LNCaP clone FGC (cell line): ENCODE data around the gene NDST1.

ENCODE experiments used
- DNase-seq: peaks from one replicate; pipeline ENCODE4 v3.0.0-alpha.2; 2011; ENCODE audit warnings: low read depth
- H3K4me3 ChIP-seq: 2 replicates; pipeline ENCODE4 v1.5.1; 2011; ENCODE audit warnings: mild to moderate bottlenecking, low read depth, low read length, control low read depth
- TF ChIP-seq, protein P1 (sequence below): IDR thresholded peaks from 2 replicates; pipeline ENCODE4 v1.5.1; 2012; ENCODE audit warnings: mild to moderate bottlenecking; ENCODE audit not compliant: control insufficient read depth, insufficient read depth; ENCODE audit errors: extremely low read depth

NDST1 gene

GRCh38 chr5:150484964-150485692, 22.8 kb upstream of the NDST1 start:
- no peak for DNase-seq
- peak overlapping the region; percentile 83 for H3K4me3 ChIP-seq
- TF ChIP-seq, protein P1, sequence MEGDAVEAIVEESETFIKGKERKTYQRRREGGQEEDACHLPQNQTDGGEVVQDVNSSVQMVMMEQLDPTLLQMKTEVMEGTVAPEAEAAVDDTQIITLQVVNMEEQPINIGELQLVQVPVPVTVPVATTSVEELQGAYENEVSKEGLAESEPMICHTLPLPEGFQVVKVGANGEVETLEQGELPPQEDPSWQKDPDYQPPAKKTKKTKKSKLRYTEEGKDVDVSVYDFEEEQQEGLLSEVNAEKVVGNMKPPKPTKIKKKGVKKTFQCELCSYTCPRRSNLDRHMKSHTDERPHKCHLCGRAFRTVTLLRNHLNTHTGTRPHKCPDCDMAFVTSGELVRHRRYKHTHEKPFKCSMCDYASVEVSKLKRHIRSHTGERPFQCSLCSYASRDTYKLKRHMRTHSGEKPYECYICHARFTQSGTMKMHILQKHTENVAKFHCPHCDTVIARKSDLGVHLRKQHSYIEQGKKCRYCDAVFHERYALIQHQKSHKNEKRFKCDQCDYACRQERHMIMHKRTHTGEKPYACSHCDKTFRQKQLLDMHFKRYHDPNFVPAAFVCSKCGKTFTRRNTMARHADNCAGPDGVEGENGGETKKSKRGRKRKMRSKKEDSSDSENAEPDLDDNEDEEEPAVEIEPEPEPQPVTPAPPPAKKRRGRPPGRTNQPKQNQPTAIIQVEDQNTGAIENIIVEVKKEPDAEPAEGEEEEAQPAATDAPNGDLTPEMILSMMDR: no peak

DNA sequence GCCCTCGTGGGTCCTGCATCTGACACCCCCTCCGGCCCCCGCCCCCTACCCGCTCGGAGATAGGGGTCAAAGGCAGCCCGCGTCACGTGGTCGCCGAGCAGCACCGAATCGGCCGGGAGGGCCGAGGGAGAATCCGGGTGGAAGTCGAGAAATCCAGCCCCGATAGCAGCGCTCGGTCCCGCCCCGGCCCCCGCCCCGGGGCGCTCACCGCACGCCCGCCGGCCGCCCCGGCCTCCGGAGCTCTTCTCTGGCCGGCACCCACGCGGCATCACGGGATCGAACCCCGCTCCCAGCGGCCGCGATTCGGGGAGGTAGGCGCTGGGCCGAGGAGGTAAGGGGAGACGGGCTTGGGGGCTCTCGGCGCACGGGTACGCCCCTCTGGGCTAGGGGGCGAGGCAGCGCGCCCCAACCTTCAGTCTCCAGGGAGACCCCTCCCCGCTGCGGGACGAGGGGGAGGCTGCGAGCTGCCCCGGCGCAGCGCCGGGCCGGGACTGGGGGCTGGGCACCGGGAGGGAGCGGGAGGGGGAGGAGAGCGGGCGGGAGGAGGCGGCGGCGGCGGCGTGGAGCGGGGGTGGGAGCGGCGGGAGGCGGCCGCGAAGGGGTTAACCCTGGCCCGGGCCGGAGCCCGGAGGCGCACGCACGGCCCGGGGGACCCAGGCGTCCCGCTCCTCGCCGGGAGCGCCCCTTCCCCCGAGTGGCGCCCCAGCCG, 22.1 kb upstream of the NDST1 start:
- H3K4me3 ChIP-seq: peak overlapping the region; percentile 83
- TF ChIP-seq, protein P1: no peak
- no peak for DNase-seq

GRCh38 chr5:150486402-150487198, 21.3 kb upstream of the NDST1 start:
- H3K4me3 ChIP-seq: peak overlapping the region; percentile 83
- TF ChIP-seq, protein P1: no peak
- peak; percentile 59 for DNase-seq

GRCh38 chr5:150487199-150488061, 20.5 kb upstream of the NDST1 start:
- no peak for DNase-seq
- H3K4me3 ChIP-seq: peak overlapping the region; percentile 83
- TF ChIP-seq, protein P1: peak; percentile 40

GRCh38 chr5:150488519-150489359, 19.2 kb upstream of the NDST1 start:
- peak overlapping the region; percentile 83; the same call in 1 of the 2 replicates for H3K4me3 ChIP-seq
- no peak for DNase-seq
- TF ChIP-seq, protein P1: no peak
